Activated CD4-positive, alpha-beta T cell treated with anti-CD3 and anti-CD28 coated beads, Interleukin-2, amount 50 U/mL, for 24 hours (primary cell): ENCODE measurements around the gene PRR13.
"Not testable (repeated sequence)": the region's sequence is repeated elsewhere in the genome, so short reads cannot be mapped to it uniquely, and the experiment has no call there.

ENCODE experiments used
- DNase-seq, 2 donors: peaks; one replicate each; pipeline ENCODE4 v3.0.0-alpha.2; 2020; ENCODE audit warnings: low read depth in 1 of 2, low spot score in 1 of 2

The PRR13 gene

GRCh38 chr12:53467880-53468279 lies 26.3 kb downstream of the PRR13 start:
- no peak for DNase-seq

DNA sequence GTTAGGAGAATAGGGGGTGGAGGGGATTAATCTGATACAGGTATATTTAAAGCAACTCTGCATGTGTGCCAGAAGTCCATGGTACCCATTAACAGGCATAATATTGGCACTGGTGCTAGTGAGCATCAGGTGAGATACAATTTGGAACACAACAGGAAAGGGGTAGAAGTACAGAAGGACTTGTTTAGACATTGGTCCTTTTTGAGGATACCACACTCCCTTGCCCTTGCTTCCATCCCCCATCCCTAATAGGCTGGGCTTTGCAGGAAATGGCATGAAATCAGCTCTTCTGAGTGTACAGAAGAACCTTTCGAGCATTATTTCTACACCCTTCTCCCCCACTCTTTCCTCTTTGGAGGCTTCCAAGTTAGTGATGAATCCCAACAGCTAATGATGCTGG lies 26.7 kb downstream of the PRR13 start:
- no peak for DNase-seq

DNA sequence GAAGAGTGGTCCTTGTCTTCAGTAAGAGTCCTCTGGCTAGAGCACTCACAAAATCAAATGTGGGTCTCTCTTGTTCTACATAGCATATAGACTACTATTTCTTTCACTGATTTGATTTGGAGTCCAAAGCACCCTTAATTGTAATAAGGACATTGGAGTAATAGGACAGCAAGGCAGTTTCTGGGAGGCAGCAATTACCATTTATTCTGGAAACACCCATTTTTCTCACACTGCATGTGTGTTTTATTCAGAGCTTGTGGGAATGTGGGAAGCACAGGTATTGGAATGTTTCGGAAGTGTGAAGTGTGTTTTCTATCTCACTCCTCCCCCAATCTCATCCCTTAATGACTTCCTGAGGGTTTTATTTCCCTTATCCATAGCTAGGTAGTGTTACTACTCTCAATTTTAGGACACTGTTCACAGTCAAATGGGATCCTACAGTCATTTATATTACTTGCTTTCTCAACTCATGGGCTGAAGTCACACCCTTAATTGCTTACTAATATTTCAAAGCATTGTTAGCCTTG lies 30.6 kb downstream of the PRR13 start:
- DNase-seq: no peak

- DNase-seq: no peak
Observed at GRCh38 chr12:53474077-53474476, 32.5 kb downstream of the PRR13 start.

DNA sequence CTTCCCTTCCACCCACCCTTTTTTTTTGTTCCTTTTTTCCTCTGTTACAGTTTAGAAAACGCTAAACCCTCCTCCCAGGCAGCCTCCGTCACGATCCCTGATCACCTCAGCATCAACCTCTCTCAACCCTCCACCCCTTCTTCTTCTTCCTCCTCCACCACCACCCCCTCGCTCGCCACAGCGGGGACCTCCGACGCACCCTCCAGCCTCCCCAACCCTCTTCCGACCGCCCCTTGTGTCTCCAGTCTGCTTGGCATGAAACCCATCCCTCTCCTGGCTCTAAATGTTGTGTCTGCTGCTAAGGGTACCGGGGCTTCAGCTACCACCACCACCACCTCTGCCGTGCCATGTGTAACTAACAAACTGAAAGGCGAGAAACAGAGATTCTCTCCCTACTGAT lies 33.3 kb downstream of the PRR13 start:
- DNase-seq: no peak

- DNase-seq: no peak
Observed at GRCh38 chr12:53476769-53477209, 35.3 kb downstream of the PRR13 start.

- DNase-seq: no peak
Observed at GRCh38 chr12:53478865-53479264, 37.3 kb downstream of the PRR13 start.

DNA sequence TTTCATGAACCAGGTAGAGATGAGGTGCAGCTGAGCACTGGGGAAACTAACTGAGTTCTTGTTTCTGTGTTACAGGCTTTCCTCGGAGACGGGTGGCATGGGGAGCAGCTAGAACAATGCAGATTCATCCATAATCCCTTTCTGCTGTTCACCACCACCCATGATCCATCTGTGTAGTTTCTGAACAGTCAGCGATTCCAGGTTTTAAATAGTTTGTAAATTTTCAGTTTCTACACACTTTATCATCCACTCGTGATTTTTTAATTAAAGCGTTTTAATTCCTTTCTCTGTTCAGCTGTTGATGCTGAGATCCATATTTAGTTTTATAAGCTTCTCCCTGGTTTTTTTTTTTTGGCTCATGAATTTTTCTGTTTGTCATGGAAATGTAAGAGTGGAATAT lies 37.8 kb downstream of the PRR13 start:
- no peak for DNase-seq

DNA sequence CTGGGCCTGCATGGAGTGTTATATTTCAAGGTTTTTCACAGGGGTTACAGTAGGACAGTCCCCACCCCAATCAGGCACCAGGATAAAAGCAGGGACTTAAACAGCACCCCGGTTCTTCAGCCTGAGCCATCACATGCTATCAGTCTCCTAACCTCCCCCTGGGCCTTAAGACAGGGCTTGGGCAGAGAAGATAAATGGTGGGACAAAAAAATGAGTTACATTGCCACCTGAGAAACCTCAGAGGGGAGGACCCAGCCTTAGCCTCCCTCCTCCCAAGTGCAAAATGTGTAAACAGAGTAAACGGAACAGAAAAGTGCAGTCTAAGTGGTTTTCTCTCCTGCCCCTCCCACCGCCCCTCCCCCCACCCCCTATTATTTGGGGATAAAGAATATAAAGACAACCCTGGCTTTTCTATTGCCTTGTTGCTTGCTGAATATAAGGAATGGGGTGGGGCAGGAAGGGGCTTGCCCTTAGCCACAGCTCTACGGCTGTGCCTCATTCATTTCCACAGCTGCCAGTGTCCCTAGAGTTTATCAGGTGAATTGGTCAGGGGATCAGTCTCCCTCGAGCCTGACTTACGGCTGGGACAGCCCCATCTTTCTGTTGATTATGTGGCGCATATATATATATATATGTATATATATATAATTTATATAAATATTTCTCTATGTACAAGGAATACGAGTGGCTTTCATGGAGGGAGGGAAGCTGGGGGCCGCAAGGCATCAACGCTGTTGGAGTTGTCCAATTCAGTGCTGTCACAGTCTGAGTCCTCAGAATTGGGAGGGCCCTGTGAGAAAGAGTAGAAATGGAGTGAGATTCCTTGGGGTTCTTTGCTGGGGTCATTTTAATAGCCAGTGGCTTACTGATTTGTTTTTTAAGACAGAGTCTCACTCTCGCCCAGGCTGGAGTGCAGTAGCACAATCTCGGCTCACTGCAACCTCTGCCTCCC lies 39.2 kb downstream of the PRR13 start:
- no peak for DNase-seq

DNA sequence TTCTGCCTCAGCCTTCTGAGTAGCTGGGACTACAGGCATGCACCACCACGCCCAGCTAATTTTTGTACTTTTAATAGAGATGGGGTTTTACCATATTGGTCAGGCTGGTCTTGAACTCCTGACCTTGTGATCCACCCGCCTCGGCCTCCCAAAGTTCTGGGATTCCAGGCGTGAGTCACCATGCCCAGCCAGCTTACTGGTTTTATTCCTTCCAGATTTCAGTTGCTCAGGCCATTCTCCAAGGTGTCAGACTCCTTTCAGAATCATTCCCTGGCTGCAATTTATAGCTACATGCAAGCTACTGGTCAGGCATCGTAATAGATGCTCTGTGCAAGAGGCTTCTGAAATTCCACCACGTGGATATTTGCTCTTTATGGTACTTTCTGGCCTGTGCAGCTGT lies 39.9 kb downstream of the PRR13 start:
- not testable (repeated sequence) for DNase-seq

GRCh38 chr12:53481939-53482586 lies 40.5 kb downstream of the PRR13 start:
- no peak for DNase-seq

GRCh38 chr12:53482626-53483168 lies 41.2 kb downstream of the PRR13 start:
- DNase-seq: no peak

DNA sequence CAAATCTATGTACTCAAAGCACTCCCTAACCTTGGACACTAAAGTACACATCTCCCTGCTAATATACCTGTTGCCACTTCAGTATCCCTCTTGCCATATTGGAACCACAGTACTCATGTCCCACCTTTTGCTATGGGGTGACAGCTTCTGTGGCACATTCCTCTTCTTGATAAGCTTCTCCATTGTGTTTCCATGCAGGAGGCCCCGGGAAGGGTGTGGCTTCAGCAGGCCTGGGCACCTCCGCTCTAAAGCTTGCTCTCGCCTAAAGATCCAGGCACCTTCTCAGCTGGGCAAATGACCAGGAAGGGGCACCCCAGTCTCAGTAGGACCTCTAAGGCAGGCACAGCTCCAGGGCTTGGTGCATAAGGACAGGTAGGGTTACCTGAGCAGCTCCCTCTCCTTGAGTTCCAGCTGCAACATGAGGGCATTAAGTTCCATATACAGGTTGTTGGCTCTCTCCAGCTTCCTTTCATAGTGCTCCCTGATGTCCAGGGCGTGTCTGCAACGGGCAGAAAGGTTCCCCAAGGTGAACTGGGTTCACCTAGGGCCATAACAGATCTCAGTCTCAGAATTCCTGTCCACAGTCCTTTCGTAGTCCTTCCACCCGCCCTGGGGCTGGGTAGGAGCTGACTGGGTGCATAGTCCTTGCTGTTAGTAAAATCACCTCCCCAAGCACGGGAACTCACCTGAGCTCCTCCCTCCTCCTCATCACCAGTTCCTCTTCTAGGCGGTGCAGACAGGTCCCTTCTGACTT lies 41.9 kb downstream of the PRR13 start:
- DNase-seq: no peak

GRCh38 chr12:53483979-53484377 lies 42.4 kb downstream of the PRR13 start:
- no peak for DNase-seq

GRCh38 chr12:53484686-53485575 lies 43.4 kb downstream of the PRR13 start:
- DNase-seq: no peak

DNA sequence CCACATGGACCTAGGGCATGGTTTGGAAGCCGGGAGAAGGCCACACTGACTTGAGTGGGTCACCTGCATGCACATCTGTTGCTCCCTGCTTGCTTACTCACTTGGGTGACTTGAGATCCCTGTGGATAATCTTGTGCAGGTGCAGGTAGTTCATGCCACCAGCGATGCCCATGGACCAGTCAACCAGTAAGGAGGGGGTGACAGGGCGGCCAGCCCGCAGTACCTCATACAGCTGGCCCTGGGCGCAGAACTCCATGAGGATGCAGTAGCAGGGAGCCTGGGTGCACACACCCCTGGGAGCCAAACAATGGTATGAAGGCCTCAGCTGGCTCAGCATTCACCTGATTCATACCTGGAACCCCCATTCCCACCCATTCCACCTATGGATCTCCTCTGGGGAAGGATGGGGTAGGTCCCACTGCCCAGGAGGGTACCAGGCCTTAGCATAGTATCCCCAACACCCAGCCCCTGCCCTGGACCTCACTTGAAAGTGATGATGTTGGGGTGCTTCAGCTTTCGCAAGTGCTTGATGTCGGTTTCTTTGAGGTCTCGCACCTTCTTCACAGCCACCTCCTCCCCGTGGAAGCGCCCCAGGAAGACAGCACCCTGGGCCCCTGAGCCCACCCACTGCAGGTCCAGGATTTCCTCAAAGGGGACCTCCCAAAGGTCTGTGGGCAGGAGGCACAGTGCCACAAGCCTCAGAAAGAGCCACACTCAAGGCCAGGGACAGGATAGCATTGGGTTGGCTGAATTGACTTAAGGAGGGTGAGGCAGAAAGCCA lies 44.6 kb downstream of the PRR13 start:
- no peak for DNase-seq

- no peak for DNase-seq
Observed at GRCh38 chr12:53486736-53487487, 45.4 kb downstream of the PRR13 start.

DNA sequence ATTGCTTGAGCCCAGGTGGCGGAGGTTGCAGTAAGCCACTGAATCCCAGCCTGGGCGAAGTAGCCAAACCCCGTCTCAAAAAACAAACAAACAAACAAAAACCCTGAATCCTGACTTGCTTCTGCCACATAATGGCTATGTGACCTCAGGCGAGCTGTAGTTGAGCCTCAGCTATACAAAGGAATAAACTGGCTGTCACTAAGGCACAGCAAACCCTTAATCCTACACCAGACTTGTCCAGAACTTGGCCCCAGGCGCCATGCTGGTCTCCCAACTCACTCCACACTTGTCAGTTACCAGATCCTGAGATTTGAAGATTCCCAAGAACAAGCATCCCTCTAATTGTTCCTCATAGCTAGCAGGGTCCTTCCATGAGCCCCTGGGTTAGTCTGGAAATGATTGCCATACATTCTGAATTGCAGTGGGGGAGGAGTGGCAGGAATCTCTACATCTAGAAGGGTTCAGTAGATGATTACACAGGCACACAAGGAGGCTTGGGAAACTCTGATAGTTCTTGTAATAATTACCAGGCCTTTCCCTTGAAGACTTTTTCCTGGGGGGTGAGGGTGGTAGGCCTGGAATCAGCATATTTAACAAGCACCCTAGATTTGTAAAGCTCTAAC lies 47.8 kb downstream of the PRR13 start:
- DNase-seq: no peak
